ENCODE data around the gene MAN1A1. TPM values are rescaled to one million over a fixed set of nuclear protein-coding genes. Genes with fewer than 3 reads are reported as not detected.

Gene MAN1A1
- total and polyA plus RNA-seq, 2 of the 4 experiments (the other 2 are of a cell fraction), result 5.9 to 6.4 TPM

DNA sequence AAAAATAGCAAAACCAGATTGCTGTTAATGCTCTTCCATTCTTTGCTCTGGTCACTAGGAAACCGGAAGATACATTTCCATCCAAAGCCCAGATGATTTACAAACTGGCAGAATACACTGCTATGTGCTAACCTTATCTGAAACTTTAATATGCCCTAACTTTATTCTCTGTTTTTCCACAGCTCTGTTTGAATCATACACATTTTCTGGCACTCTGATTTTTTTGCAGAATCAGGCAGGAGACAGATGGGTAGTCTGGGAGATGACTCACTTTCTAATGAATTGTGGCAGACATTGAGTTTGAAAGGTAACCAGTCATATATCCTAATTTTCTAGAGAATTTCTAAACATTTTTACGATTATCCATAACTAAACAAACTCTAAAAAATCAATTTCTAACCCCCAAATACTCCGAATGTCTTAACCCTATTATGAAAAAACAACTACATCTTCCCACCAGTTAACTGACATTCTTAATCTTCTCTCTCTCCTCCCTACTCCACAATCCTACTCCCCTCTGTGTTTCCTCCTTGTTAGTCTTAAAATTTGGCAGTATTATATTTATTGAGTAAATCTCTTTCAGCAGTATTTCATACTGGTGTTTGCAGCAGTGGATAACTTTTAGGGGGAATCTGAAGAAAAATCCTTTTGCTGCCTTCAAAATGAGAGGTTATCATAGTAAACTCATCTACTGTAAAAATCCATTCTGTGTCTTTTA, 63.5 kb downstream of the MAN1A1 start:
- H3K4me2 ChIP-seq (ENCODE audit: low read depth, low read length), result no peak overlapping the region
- intact Hi-C loops (cut with micrococcal nuclease) (no loop called here), dilution Hi-C loops (cut with HindIII; ENCODE audit: low sequenced_read_pairs, unreplicated experiment) (no loop called here), in situ Hi-C loops (cut with MboI; ENCODE audit: low sequenced_read_pairs) (no loop called here)
- H3K23ac ChIP-seq (ENCODE audit: low read depth, low read length), result no peak overlapping the region
- H3K4me1 ChIP-seq (ENCODE audit: control insufficient read depth, insufficient read depth, low read length), result no peaks in the 10 kb centered on the region
- DNase-seq, result peak; percentile 22
- no peak overlapping the region for H3K56ac ChIP-seq (ENCODE audit: extremely low read depth, insufficient read depth, low read length)
- H3K27ac ChIP-seq (ENCODE audit: insufficient read depth, low read length), result no peak overlapping the region
- ChIA-PET CTCF (interaction anchor here (0.5 to 1.2 kb wide), 3 partner anchors 13 to 101 kb away, joined by 3 read pairs; no protein-coding TSS in a partner anchor), POLR2A (ENCODE audit: unreplicated experiment) (no interaction called here)
- H3K4me3 ChIP-seq (ENCODE audit: insufficient read depth, low read depth, low read length), result no peak overlapping the region
- no peak for ATAC-seq (ENCODE audit: low read depth)
- H3K18ac ChIP-seq (ENCODE audit: low read depth, low read length), result no peak overlapping the region
- H2AK5ac ChIP-seq (ENCODE audit: low read depth, low read length), result no peak overlapping the region
- H3K9me1 ChIP-seq (ENCODE audit: insufficient read depth, low read length), result no peaks in the 10 kb centered on the region
- no peak overlapping the region for H3K9ac ChIP-seq (ENCODE audit: low read depth, low read length)
- H2AK9ac ChIP-seq (replicated peaks; ENCODE audit: low read depth, low read length, poor library complexity), result no peak overlapping the region
- no peak overlapping the region for H4K8ac ChIP-seq (ENCODE audit: low read depth in 2 of 2, low read length in 2 of 2)
- no peaks in the 10 kb centered on the region for H3K27me3 ChIP-seq (ENCODE audit: control insufficient read depth, insufficient read depth, low read length)
- H2BK5ac ChIP-seq (ENCODE audit: low read depth, low read length, poor library complexity, severe bottlenecking), result no peak overlapping the region
- no peak overlapping the region for H2AFZ ChIP-seq (replicated peaks; ENCODE audit: low read length, poor library complexity)
- H2BK120ac ChIP-seq (ENCODE audit: low read depth, low read length), result no peak overlapping the region
- TF ChIP-seq MXI1 (IDR thresholded peaks at IDR 0.05; ENCODE audit: borderline replicate concordance, low read depth, low read length) (no peak), NFE2L2 (IDR thresholded peaks at IDR 0.05; ENCODE audit: low read depth, low read length) (no peak), USF2 (IDR thresholded peaks at IDR 0.05; ENCODE audit: low read depth, low read length) (no peak), SMC3 (IDR thresholded peaks at IDR 0.05; ENCODE audit: low read depth, low read length) (no peak), RFX5 (IDR thresholded peaks at IDR 0.05; ENCODE audit: low read depth, low read length) (no peak), CHD1 (IDR thresholded peaks at IDR 0.05; ENCODE audit: low read depth, low read length) (no peak), POLR2A (IDR thresholded peaks at IDR 0.05; ENCODE audit: low read depth, low read length) (no peak), CTCF (conservative IDR thresholded peaks at IDR 0.05; ENCODE audit: low read depth, low read length) (no peak), RCOR1 (IDR thresholded peaks at IDR 0.05; ENCODE audit: insufficient replicate concordance, low read length) (no peak), RAD21 (IDR thresholded peaks at IDR 0.05; ENCODE audit: low read length) (no peak), CEBPB (IDR thresholded peaks at IDR 0.05; ENCODE audit: low read depth, low read length) (no peak)
- TF ChIP-seq, protein P1, sequence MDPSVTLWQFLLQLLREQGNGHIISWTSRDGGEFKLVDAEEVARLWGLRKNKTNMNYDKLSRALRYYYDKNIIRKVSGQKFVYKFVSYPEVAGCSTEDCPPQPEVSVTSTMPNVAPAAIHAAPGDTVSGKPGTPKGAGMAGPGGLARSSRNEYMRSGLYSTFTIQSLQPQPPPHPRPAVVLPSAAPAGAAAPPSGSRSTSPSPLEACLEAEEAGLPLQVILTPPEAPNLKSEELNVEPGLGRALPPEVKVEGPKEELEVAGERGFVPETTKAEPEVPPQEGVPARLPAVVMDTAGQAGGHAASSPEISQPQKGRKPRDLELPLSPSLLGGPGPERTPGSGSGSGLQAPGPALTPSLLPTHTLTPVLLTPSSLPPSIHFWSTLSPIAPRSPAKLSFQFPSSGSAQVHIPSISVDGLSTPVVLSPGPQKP (IDR thresholded peaks at IDR 0.05; ENCODE audit: borderline replicate concordance, low read depth, low read length), result no peak
- no TSS peak for BruUV-seq (replicated peaks)
- H3K79me1 ChIP-seq (ENCODE audit: low read depth in 1 of 2, low read length in 2 of 2), result no peaks in the 10 kb centered on the region
- H4K5ac ChIP-seq (ENCODE audit: low read depth, low read length), result no peak overlapping the region
- H3K36me3 ChIP-seq (ENCODE audit: control insufficient read depth, insufficient read depth, low read length), result no peaks in the 10 kb centered on the region
- H4K91ac ChIP-seq (ENCODE audit: insufficient read depth, low read depth, low read length), result no peak overlapping the region
- no peaks in the 10 kb centered on the region for H4K20me1 ChIP-seq (ENCODE audit: insufficient read depth, low read length)
- H2BK15ac ChIP-seq (ENCODE audit: low read depth, low read length), result no peak overlapping the region
- H3K14ac ChIP-seq (replicated peaks; ENCODE audit: low read depth, low read length), result no peak overlapping the region
- WGBS, 2 experiments (ENCODE audit: extremely low coverage in 2 of 2, insufficient read length in 1 of 2), result 80 to 100% methylated on average over 1 to 2 of the region's 3 CpGs
- H3K9me3 ChIP-seq (ENCODE audit: control insufficient read depth, insufficient read depth, low read length), result no peaks in the 10 kb centered on the region
- H2BK20ac ChIP-seq (ENCODE audit: low read depth, low read length), result no peak overlapping the region
- no peak overlapping the region for H3K4ac ChIP-seq (ENCODE audit: low read depth, low read length)
